HG02763 (cell line): ENCODE data around the gene PHLPP2.
"Not testable (repeated sequence)": the region's sequence is repeated elsewhere in the genome, so short reads cannot be mapped to it uniquely, and the experiment has no call there.

Experiments used
- ATAC-seq: cut with Tn5 transposase; IDR thresholded peaks from one replicate; pipeline ENCODE4 v1.9.1; 2021; ENCODE audit warnings: mild to moderate bottlenecking, moderate library complexity; ENCODE audit not compliant: unreplicated experiment

PHLPP2 gene

GRCh38 chr16:71721066-71721740 is 3.3 kb downstream of the PHLPP2 start:
- ATAC-seq: no peak

- no peak for ATAC-seq
These were observed 12.0 kb downstream of the PHLPP2 start for GRCh38 chr16:71712501-71712900.

GRCh38 chr16:71711789-71712188 is 12.7 kb downstream of the PHLPP2 start:
- no peak for ATAC-seq

DNA sequence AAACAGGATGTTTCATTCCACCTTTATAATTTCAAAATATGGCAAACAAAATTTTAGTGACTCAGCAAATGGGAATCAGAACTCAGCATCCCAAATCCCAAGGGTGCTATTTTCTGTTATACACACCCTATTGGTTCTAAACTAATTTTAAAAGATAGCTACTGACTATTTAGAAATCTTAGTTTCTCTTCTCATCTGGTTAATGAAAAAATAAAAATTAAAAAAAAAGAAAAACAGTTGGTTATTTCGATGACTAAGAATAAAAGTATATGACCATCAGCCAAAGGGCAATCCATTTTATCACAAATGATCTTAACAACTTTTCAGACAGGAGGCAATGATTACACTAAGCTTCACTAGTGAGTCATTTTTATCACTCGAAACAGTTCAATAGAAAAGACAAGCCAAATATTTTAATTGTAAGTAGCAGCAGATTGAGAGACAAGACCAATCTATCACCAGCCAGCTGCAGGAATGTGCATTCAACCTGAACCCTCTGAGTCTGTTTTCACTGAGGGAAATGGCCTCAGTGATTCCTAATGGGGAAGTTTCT is 15.2 kb downstream of the PHLPP2 start:
- ATAC-seq: no peak

DNA sequence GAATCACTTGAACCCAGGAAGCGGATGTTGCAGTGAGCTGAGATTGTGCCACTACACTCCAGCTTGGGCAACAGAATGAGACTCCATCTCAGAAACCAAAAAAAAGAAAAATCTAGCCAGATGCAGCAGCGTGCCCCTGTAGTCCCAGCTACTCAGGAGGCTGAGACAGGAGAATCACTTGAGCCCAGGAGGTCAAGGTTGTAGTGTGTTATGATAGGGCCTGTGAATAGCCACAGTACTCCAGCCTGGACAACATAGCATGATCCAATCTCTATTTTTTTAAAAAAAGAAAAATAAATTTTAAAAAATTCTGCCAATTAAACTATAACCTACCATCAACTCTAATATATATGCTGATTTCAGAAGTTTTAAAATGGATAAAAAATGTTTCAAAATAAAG is 15.8 kb downstream of the PHLPP2 start:
- ATAC-seq: no peak

DNA sequence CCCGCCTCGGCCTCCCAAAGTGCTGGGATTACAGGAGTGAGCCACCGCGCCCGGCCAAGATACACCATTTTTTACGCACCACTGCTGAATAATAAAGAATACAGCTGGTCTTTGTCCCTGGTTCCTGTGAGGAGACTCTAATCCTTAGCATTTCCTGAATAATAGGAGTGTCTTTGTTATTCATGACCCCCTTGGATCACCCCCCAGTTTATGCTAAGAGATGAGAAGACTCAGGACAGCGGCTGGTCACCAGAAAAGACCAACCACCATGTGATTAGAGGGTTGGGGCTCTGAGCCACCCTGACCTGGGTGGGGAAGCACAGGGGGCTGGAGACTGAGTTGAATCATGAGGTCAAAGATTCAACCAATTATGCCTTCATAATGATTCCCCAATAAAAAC is 17.3 kb downstream of the PHLPP2 start:
- no peak for ATAC-seq

GRCh38 chr16:71706046-71706445 is 18.5 kb downstream of the PHLPP2 start:
- ATAC-seq: no peak

GRCh38 chr16:71703333-71703732 is 21.2 kb downstream of the PHLPP2 start:
- no peak for ATAC-seq

GRCh38 chr16:71700831-71701230 is 23.7 kb downstream of the PHLPP2 start:
- ATAC-seq: no peak

DNA sequence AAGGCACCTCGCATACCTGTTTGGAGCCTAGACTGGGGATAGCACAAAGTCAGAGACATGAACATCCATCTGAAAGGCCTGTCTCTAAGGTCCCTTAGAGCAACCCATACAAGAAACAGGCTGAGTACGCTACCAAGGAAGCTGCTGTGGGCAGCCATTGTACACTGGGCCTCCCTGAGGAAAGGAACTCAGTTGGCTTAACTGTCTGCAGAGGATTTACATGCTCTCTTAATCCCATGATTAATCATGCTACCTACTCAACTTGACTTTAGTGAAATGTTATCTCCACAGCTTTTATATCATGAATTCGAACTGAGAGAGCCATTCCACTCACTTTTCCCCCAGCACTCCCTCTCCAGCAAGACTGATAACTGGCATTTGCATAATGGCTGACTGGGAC is 26.0 kb downstream of the PHLPP2 start:
- ATAC-seq: no peak

DNA sequence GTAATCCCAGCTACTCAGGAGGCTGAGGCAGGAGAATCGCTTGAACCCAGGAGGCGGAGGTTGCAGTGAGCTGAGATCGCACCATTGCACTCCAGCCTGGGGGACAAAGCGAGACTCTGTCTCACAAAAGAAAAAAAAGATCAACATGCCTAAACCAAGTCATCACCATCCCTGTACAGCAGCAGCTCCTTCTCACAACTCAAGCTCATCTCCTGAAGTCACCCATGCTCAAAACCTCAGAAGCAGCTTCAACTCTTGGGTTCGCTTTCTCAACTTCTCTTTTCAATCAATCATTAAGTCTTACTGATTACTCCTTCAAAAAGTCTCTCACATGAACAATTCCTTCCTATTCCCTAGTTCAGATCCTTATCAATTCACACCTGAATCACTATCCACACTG is 31.3 kb downstream of the PHLPP2 start:
- no peak for ATAC-seq

- no peak for ATAC-seq
These were observed 34.6 kb downstream of the PHLPP2 start for GRCh38 chr16:71689901-71690300.

- ATAC-seq: no peak
These were observed 36.6 kb downstream of the PHLPP2 start for GRCh38 chr16:71687861-71688260.

DNA sequence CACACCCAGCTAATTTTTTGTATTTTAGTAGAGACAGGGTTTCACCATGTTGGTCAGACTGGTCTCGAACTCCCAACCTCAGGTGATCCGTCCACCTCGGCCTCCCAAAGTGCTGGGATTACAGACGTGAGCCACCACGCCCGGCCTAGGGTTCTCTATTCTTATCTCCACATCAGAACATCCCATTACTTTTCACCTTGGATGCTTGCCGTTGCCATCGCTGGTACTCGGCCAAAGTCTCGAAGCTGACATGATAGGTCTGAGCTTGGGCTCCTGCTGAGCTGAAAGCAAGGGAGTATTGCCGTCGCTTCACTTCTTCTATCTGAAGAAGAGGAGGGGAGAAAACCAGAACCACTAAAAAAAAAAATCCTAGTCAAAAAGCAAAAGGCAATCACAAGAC is 40.2 kb downstream of the PHLPP2 start:
- ATAC-seq: not testable (repeated sequence)

GRCh38 chr16:71681360-71681759 is 43.1 kb downstream of the PHLPP2 start:
- no peak for ATAC-seq

- no peak for ATAC-seq
These were observed 48.3 kb downstream of the PHLPP2 start for GRCh38 chr16:71676236-71676635.

DNA sequence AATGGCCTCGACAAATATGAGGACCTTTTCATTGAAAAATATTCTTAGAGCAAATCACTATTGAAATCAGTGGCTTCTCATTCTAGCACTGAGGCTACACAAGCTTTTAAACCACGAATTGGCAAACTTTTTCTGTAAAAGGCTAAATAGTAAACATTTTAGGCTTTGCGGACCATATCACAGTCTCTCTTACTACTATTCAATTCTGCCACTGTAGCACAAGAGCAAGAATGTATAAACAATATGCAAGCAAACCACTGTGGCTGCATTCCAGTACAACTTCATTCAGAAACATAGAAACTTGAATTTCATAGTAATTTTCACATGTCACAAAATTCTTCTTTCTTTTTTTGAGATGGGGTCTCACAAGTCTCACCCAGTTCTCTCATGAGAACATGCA is 49.1 kb downstream of the PHLPP2 start:
- ATAC-seq: no peak

- no peak for ATAC-seq
These were observed 50.3 kb downstream of the PHLPP2 start for GRCh38 chr16:71674229-71674628.

- no peak for ATAC-seq
These were observed 50.9 kb downstream of the PHLPP2 start for GRCh38 chr16:71673582-71673973.

GRCh38 chr16:71672803-71673581 is 51.5 kb downstream of the PHLPP2 start:
- no peak for ATAC-seq

DNA sequence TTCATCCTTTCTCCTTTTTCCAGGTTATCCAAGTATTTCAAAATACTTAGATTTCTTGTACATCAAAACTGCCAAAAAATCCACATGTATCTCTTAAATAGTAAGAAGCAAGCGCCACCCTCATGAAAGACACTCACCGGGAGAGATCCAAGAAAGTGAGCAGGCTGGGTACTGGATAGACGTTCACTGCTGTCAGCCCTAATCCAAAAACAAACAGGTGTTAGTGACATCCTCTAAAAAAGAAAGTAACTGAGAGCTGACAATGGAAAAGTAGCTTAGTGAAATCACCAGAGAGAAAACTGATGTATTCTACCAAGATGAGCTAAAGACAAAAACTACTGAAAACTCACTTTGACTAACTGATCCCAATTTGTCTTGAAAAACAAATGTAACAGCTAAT is 52.4 kb downstream of the PHLPP2 start:
- ATAC-seq: no peak

- no peak for ATAC-seq
These were observed 53.3 kb downstream of the PHLPP2 start for GRCh38 chr16:71671165-71671564.
